Epithelial cell of esophagus (primary cell): ENCODE data around the gene CLCN2.

ENCODE experiments used
- DNase-seq: peaks from one replicate; pipeline ENCODE4 v3.0.0; 2010; ENCODE audit warnings: low read depth
- H3K4me3 ChIP-seq: 2 replicates; pipeline ENCODE4 v1.5.1; 2011; ENCODE audit warnings: mild to moderate bottlenecking, low read length, control low read depth
- TF ChIP-seq, protein P1 (sequence below): IDR thresholded peaks from 2 replicates; pipeline ENCODE4 v1.5.1; 2011; ENCODE audit warnings: low read depth, mild to moderate bottlenecking, low read length, control low read depth, inconsistent platforms; ENCODE audit not compliant: insufficient read depth; ENCODE audit errors: missing control alignments

The CLCN2 gene

DNA sequence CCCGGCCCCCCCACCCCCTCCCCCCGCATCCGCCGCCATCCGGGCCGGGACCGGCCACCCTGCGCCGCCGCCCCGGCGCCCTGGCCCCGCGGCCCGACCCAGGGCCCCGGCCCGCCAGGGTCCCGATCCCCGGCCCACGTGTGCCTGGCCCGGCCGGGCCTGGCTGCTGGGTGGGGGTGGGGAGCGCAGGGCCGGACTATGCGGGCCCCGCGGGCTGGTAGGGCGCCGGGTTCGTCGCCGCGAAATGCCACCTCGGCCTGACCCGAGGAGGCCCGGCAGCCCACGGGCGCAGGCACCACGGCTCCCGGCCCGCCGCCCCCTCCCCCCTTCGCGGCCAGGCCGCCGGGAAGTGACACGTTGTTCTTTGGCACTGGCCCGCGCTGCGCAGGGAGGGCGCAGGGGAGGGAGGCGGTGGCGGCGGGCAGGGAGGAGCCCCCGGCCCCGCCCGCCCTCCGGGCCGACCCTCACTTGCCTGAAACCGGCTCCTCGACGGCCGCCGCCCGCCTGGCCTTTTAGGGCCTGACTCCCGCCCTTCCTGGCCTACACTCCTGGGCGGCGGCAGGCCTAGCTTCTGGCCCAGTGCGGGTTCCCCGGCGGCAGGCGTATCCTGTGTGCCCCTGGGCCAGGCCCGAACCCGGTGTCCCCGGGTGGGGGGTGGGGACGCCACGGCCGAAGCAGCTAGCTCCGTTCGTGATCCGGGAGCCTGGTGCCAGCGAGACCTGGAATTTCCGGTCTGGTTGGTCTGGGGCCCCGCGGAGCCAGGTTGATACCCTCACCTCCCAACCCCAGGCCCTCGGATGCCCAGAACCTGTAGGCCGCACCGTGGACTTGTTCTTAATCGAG lies 46.5 kb downstream of the CLCN2 start:
- DNase-seq: peak; percentile 66

DNA sequence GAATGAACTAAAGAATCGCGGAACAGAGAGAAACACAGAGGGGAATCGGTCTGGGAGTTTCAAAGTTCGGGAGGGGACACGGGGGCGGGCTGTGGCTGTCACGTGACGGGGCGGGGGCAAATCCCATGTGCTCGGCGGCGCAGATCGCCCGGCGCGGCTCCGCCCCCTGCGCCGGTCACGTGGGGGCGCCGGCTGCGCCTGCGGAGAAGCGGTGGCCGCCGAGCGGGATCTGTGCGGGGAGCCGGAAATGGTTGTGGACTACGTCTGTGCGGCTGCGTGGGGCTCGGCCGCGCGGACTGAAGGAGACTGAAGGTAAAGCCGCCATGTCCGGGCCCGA lies 47.1 kb downstream of the CLCN2 start, which contains the start of gene EIF4G1:
EIF4G1 (plus strand) TSS at position 244 of the 337 bp plus-strand sequence. CDS start 1,191 bp downstream, outside the sequence.
- TF ChIP-seq, protein P1, sequence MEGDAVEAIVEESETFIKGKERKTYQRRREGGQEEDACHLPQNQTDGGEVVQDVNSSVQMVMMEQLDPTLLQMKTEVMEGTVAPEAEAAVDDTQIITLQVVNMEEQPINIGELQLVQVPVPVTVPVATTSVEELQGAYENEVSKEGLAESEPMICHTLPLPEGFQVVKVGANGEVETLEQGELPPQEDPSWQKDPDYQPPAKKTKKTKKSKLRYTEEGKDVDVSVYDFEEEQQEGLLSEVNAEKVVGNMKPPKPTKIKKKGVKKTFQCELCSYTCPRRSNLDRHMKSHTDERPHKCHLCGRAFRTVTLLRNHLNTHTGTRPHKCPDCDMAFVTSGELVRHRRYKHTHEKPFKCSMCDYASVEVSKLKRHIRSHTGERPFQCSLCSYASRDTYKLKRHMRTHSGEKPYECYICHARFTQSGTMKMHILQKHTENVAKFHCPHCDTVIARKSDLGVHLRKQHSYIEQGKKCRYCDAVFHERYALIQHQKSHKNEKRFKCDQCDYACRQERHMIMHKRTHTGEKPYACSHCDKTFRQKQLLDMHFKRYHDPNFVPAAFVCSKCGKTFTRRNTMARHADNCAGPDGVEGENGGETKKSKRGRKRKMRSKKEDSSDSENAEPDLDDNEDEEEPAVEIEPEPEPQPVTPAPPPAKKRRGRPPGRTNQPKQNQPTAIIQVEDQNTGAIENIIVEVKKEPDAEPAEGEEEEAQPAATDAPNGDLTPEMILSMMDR: no peak
- peak; percentile 96 for DNase-seq
- H3K4me3 ChIP-seq: peak within 1 kb of the TSS; percentile 88

More for the DNA sequence above, 46.5 kb downstream of the CLCN2 start:
- TF ChIP-seq, protein P1: no peak
- H3K4me3 ChIP-seq: peak overlapping the region; percentile 88

DNA sequence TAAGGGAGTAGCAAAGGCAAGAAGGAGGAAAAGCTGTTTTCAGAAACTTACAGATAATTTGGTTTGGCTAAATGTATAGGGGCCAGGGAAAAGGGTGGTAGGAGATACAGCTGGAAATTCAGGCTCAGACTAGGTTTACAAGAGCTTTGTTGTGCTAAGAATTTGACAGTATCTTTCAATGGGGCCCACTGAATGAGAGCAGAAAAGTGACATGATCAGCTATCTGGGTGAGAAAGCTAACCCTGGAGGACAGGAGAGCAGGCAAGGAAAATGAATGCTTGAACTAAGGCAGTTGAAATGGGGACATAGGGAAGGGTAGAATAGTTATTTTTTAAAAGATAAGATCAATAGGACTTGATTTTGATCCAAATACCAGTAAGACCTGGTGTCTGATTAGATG lies 49.8 kb downstream of the CLCN2 start:
- DNase-seq: no peak
- TF ChIP-seq, protein P1: no peak
- H3K4me3 ChIP-seq: no peak overlapping the region

DNA sequence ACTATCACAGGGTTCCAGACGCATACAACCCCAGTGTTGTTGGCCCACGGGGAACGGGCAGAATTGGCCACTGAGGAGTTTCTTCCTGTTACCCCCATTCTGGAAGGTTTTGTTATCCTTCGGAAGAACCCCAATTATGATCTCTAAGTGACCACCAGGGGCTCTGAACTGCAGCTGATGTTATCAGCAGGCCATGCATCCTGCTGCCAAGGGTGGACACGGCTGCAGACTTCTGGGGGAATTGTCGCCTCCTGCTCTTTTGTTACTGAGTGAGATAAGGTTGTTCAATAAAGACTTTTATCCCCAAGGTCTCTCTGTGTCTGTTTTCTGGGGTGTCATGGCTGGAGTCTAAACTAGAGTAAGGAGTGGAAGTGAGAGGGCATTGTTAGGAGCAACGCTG lies 52.7 kb downstream of the CLCN2 start:
- no peak for DNase-seq
- TF ChIP-seq, protein P1: no peak
- H3K4me3 ChIP-seq: no peak overlapping the region

DNA sequence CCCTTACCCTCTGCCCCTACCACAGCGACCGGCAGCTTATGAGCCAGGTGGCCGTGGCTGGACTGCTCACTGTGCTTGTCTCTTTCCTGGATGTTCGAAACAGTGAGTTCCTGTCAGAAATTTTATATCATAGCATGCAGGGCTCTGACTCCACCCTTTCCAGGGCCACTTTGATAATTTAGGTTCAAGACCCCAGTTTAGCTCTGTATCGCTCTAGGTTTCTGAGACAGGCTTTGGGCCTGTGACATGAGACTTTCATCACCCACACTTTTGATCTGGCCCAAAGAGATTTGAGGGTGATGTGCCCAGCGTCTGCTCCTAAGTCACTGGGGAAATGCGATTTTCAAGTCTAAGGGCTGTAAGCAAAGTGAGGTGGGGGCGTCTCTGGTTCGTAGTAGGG lies 53.5 kb downstream of the CLCN2 start:
- DNase-seq: no peak
- H3K4me3 ChIP-seq: no peak overlapping the region
- TF ChIP-seq, protein P1: no peak

DNA sequence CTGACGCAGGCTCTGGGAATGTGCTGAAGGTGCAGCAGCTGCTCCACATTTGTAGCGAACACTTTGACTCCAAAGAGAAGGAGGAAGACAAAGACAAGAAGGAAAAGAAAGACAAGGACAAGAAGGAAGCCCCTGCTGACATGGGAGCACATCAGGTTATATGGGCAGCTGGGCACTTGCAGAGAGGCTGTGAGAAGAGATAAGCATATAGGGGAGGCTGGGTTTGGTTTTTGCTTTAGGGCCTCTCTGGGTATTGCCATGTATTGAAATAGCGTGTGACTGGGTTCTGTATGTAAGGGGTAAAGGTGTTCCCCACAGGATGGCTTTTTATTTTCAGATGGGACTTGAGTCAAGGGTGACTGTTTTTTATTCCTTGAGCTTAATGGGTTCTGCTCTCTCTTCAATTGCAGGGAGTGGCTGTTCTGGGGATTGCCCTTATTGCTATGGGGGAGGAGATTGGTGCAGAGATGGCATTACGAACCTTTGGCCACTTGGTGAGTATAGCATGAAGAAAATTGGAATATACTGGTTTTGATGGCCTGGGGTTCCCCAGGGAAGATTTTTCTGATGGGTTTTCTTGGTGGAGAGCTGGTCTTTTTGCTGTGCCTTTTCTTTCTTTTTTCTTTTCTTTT lies 54.9 kb downstream of the CLCN2 start:
- DNase-seq: no peak
- no peak overlapping the region for H3K4me3 ChIP-seq
- TF ChIP-seq, protein P1: no peak
